Measurements from ENCODE around the gene MUC6. TPM values are rescaled to one million over a fixed set of nuclear protein-coding genes. Genes with fewer than 3 reads are reported as not detected.

MUC6 gene
- total RNA-seq, 1 donor from 2014 or later, result not detected

DNA sequence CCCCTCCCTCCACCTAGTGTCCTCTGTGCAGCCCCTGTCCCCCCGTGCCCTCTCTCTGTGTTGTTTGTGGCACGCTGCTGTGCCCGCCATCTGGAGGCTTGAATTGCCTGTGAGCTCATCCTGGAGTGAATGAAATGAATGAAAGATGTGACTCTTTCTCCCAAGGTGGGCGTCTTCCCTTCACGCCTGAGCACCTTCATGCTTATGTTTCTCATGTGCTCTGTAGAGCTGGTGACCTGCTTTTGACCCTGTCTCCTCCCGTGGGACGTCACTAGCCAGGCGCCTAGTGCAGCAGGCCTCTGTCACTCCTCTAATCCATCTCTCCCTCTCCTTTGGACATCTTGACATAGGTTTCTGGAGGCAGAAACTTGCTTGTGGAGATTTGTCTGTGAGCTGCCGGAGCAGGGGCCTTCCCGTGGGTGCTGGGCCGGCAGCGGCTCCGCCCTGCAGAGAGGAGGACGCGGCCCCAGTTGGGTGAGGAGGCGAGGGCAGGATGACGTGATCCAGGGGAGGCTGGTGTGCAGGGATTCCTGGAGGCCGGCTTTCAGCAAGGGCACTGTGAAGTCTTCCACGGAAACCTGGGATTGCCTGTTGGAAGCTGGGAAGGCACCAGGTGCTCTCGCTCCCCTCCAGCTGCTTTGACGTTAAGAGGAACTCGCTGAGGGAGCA lies 40.6 kb downstream of the MUC6 start:
- DNase-seq (ENCODE audit: low spot score in 2 of 2), result no peak
- FAIRE-seq, result no peak

DNA sequence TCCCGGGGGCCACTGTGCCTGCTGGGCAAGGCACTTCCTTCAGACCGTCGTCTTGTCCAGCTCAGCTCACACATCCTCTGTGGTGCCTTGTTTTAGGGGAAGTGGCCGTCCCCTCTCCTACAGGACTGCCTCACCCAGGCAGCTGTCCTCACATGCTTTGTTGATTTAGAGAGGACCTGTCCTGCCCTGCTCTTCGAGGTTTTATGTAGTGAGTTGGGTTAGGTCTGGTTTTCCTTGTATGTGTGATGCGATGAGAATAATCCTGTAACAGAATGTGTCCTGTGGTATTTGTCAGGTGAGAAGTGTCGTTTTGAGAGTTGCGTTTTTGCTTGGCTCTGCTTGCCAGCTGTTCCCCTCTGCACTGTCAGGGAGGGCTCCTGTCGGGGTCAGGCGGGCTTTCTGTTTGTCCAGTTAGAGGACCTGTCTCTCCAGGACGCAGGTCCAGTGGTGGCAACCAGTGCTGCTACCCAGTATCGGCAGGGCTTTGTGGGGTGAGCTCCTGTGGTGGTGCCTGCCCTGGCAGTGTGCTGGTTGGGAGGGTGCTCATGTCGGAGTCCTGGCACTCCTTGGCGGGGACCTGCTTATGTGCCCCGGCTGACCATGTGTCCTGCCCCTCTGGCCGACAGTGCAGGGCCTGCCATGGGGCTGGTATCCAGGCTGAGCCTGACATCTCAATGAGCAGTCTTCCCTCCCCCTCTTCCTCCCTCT lies 41.3 kb downstream of the MUC6 start:
- DNase-seq (ENCODE audit: low spot score in 2 of 2) (no peak), FAIRE-seq (no peak)

DNA sequence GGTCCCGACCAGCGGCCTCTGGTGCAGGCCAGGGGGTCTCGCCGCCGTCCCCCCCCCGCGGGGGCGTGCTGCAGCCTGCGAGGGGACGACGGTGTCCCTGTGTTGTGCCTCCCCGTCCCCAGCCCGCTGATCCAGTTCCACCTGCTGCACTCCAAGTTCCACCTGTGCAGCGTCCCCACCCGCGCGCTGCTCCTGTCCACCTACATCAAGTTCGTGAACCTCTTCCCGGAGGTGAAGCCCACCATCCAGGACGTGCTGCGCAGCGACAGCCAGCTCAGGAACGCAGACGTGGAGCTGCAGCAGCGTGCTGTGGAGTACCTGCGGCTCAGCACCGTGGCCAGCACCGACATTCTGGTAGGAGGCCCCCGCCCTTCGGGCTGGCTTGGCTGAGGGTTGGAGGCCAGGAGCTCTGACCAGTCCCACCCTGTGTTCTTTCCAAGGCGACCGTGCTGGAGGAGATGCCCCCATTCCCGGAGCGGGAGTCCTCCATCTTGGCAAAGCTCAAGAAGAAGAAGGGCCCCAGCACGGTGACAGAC lies 42.8 kb downstream of the MUC6 start:
- no peak for FAIRE-seq
- DNase-seq (ENCODE audit: low spot score in 2 of 2), result no peak

DNA sequence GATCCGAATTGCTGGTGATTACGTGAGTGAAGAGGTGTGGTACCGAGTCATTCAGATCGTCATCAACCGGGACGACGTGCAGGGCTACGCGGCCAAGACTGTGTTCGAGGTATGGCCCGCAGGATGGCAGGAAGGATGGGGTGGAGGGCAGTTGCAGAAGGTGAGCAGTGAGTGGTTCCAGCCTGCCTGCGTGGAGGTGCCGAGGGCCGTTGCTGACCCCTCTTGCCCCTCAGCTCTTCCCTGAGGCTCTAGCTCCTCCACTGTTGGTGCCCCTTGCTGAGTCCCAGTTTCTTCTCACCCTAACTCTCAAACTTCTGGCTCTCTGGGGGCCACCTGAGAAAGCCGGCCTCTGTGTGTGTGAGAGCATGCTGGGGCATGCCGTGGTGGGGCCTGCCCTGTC lies 43.9 kb downstream of the MUC6 start:
- FAIRE-seq (no peak), DNase-seq (ENCODE audit: low spot score in 2 of 2) (no peak)

DNA sequence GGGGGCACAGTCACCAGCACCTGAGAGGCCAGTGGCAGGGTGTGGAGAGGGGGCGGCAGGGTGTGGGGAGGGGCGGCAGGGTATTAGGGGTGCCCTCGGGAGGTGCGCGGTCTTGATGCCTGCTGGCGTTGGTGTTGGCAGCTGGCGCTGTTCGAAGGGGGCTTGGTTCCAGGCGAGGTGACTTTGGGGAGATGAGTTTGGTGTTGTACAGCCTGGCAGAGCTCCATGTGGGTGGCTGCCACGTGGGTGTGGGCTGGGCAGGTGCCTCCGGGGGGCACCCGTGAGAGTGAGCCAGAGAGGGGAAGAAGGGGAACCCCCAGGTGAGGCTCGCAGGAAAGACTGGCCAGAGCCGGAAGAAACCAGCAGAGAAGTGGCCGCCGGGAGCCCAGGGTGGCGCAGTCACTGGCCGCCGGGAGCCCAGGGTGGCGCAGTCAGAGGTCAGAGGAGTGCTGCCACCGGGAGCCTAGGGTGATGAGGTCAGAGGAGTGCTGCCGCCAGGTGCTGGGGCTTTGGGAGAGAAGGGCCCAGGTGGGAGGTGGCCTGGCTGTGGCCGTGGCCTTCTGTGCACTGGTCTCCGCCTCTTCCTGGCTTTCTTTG lies 44.7 kb downstream of the MUC6 start:
- DNase-seq (ENCODE audit: low spot score in 2 of 2) (no peak), FAIRE-seq (no peak)

DNA sequence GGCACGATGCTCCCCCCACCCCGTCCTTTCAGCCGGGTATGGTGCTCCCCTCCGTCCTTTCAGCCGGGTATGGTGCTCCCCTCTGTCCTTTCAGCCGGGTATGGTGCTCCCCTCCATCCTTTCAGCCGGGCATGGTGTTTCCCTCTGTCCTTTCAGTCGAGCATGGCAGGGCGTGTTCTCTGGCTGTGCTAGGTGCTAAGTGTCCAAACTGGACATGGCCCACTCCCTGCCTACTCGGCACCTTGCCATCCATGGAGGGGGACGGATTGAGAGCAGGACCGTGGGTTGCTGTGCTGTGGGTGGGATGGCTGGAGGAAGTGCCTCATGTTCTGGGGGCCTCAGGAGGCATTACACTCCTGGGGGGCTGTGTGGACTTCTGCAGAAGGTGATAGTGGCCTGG lies 45.5 kb downstream of the MUC6 start:
- no peak for DNase-seq (ENCODE audit: low spot score in 2 of 2)
- FAIRE-seq, result no peak

DNA sequence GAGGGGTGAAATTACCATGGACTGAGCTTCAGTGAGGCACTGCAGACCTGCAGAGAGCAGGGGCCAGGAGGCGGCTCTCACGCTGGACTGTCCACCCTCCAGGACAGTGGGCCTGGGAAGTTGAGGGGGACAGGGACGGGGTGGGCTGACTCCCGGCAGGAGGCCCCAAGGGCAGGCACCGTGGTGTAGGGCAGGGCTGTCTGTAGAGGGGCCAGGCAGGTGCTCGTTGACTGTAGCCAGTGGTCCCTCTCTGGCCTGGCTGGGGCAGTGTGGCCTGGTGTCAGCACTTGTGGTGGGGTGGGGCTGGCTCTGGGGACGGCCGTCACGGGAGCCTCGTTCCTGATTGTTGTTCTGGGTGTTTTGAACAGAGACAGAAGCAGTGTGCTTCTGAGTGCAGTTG lies 46.4 kb downstream of the MUC6 start:
- no peak for FAIRE-seq

DNA sequence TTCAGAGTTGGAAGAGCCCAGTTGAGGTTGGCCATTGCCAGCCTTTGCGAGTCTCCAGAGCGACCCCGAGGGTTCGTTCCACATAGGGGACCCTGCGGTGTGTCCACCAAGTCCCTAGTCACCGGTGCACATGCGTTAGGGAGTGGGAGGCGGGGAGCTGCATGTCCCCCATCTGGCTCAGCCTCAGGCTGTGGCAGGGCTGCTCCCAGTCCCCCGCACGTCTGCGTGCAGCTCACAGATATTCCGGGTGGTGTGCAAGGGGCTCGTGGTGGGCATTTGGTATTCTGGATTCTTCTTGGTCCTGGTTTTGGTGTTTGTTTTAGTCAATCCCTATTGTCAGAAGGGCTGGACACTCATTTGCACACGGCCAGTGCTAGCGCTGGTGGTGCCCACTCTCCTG lies 48.8 kb downstream of the MUC6 start:
- DNase-seq (ENCODE audit: low spot score in 2 of 2), result no peak

More for the DNA sequence above, 46.4 kb downstream of the MUC6 start:
- DNase-seq (ENCODE audit: low spot score in 2 of 2), result no peak

DNA sequence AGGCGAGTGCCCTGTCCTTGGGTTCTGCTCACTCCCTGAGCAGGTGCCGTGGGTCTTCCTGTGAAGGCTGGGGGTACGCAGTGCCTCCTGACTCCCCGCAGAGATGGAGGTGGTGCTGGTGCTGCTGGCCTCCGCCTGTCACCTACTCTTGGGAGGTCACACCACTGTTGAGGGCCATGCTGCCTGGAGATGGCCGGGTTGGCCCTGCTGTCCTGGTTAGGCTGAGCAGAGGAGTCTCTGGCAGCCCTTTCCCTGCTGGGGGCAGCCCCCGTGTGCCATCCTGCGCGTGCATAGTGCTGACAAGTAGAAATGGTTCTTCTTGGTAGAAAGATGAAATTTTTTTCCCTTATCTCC lies 49.6 kb downstream of the MUC6 start:
- no peak for FAIRE-seq
- no peak for DNase-seq (ENCODE audit: low spot score in 2 of 2)

More for the DNA sequence above, 48.8 kb downstream of the MUC6 start:
- FAIRE-seq, result no peak

DNA sequence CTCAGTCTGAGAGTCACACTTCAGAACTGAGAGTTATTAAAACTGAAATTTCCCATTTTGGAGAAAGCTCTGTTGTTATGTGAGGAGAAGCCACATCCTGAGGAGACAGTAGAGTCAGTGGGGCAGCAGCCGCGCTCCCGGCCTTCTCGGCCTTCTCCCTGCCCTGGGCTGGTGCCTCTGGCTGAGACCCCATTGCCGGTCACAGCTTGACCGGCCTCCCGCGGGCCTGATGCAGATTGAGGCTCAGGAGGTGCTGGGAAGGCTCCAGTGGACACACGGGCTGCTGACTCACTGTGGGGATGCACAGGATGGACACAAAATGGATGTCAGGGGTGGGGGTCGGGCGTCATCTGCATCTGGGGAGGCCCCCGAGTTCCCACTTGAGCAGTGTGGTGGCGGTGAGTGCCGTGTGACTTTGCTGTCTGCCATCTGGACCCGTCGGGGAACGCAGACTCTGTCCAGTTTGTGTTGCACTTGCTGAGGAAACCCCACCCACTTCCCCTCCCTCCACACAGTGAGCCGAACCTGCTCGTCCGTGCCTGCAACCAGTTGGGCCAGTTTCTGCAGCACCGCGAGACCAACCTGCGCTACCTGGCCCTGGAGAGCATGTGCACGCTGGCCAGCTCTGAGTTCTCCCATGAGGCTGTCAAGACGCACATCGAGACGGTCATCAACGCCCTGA lies 50.1 kb downstream of the MUC6 start:
- FAIRE-seq (no peak), DNase-seq (ENCODE audit: low spot score in 2 of 2) (no peak)

DNA sequence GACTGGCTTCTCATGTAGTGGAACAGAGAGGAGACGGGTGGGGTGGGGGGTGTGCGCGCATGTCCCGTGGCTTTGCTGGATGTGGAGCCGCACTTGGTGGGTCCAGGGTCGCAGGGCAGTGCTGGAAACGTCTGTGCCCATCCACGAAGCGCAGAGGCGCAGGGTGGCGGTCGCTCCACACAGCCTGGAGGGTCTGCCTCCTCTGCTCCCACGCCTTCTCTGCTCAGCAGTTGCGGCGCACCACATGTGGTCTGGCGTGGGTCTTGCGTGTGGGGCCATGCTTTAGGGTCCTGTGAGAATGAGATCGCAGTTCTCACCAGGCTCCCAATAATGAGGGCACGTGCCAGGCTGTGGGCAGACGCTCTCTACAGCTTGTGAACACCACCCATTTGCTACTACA lies 50.7 kb downstream of the MUC6 start:
- FAIRE-seq, result no peak
- DNase-seq (ENCODE audit: low spot score in 2 of 2), result no peak

DNA sequence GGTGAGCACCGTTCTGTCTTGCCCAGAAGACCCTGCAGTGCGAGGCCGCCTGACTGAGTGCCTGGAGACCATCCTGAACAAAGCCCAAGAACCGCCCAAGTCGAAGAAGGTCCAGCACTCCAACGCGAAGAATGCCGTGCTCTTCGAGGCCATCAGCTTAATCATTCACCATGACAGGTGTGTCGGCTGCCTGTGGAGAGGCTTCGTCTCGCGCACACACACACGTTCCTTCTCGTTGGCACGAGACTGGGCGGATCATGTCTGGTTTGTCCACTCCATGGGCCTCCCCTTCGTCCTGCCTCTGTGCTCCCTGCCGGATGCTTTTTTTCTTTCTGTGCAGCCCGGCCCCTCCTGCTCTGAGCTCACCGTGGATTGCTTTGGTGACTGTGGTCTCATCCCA lies 51.1 kb downstream of the MUC6 start:
- DNase-seq (ENCODE audit: low spot score in 2 of 2) (no peak), FAIRE-seq (no peak)

DNA sequence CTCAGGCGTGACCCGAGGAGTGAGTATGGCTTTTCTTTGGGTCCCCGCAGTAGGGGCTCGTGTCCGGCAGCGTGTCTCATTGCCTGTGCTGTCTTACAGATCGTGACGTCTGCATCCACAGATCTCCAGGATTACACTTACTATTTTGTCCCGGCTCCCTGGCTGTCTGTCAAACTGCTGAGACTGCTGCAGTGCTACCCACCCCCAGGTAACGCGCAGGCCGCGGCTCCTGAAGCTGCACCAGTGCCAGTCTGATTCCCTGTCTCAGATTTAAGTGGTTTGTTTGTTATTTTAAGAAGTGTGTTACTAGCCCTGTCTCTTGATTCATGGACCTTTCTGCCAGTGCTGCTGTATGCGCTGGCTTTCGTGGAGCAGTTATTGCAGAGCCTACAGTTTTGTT lies 52.0 kb downstream of the MUC6 start:
- FAIRE-seq (no peak), DNase-seq (ENCODE audit: low spot score in 2 of 2) (no peak)

DNA sequence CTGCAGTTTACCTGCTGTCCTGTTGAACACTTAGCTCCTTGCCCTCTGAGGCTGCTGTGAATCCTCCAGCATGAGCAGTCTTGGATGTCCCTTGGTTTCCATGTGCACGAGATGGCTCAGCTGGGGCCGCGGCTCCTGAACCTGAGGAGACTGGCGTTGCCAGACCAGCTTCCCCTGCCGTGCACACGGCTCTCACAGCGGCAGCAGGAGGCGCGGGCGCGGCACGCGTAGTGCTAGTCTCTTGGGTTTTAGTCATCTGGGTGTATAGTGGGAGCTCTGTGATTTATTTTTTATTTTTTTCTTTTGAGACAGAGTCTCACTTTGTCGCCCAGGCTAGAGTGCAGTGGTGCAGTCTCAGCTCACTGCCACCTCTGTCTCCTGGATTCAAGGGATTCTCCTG lies 54.8 kb downstream of the MUC6 start:
- FAIRE-seq, result no peak

DNA sequence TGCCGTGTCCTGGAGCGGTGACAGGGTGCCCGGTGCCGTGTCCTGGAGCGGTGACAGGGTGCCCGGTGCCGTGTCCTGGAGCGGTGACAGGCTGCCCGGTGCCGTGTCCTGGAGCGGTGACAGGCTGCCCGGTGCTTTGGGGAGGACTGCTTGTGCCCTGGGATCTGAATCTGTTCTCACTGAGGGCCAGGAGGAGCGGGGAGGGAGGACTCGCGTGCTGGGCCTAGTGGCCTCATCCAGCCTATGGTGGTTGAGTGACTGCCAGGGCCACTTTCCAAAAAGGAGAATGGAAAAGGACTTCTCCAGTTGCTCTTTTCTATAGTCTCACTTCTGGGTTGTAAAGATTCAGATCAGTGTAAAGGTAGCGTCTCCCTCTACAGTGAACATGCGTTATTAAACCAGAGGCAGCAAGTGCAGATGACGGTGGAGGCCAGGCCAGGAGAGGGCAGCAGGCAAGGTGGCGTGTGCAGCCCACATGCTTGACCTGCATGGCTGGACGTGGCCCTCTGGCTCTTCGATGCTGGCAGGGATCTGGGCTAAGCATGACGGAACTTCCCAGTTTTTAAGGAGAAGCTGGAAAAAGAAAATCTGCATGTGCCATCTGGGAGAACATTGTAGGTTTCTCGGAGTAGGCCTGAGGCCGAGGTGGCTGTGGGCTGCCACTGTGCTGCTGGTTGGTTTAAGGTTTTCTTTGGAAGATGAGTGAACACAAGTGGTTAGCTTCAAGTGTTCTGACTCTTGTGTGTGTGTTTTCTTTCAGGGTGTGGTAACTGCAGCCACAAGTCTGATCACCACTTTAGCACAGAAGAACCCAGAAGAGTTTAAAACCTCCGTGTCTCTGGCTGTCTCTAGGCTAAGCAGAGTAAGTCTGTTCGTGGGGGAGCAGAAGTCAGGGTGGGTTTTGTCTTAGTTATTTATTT lies 55.8 kb downstream of the MUC6 start:
- no peak for FAIRE-seq
- DNase-seq (ENCODE audit: low spot score in 2 of 2), result no peak

More for the DNA sequence above, 54.8 kb downstream of the MUC6 start:
- DNase-seq (ENCODE audit: low spot score in 2 of 2), result no peak

DNA sequence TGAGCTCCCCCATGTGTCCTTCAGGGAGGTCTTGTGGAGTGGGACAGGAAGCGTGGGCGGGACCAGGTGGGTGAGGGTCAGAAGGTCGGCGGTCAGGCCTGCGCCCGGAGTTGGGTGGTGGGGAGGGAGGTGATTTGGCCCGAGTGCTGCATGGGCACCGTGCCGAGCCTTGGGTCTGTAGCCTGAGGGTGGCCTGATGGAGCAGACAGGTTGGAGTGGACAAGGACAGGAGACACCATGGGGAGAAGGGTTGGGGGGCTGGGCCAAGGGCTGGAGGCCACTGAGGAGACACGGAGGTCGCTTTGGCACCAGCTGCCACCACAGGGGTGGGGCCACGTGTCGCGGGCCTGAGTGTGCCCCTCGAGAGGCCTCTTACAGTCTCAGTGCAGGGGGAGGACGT lies 57.7 kb downstream of the MUC6 start:
- no peak for FAIRE-seq
- no peak for DNase-seq (ENCODE audit: low spot score in 2 of 2)

DNA sequence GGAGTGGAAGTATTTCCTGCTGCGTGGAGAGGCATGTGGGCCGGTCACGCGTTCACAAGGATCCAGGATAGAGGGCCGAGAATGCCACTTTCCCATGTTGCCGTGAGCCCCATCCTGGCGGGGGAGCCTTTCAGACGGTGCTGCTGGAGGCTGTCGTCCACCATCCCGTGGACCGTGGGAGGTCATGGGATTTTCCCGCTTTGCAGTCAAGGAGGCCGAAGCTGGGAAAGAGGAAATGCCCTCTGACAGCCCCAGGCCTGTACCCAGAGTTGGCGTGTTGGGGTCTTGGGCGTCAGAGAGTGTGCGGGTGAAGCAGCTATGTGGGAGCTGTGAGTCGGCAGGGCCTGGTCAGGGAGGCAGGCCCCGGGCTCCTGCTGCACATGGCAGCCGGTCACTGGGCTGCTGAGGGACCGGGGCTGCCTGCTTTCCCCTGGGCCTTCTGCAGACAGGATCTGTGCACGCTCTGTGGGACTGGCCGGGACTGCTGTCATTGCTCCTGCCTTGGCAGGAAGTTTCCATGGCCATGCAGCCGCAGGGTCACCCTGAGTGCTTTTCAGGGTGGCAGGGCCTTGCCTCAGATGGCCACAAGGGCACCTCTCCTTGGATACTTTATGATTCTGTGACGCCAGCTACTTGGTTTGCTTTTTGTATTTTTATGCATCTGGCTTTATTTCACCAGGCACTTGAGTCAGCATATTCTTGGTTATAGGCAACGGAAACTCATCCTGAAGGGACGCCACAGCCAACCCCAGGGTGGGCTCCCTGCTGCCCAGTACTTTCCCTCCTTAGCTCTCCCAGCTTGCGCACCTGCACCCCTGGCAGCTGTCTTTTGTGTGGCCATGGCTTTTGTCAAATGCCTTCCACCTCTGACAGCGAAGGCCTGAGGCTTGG lies 58.4 kb downstream of the MUC6 start:
- no peak for FAIRE-seq
- no peak for DNase-seq (ENCODE audit: low spot score in 2 of 2)

DNA sequence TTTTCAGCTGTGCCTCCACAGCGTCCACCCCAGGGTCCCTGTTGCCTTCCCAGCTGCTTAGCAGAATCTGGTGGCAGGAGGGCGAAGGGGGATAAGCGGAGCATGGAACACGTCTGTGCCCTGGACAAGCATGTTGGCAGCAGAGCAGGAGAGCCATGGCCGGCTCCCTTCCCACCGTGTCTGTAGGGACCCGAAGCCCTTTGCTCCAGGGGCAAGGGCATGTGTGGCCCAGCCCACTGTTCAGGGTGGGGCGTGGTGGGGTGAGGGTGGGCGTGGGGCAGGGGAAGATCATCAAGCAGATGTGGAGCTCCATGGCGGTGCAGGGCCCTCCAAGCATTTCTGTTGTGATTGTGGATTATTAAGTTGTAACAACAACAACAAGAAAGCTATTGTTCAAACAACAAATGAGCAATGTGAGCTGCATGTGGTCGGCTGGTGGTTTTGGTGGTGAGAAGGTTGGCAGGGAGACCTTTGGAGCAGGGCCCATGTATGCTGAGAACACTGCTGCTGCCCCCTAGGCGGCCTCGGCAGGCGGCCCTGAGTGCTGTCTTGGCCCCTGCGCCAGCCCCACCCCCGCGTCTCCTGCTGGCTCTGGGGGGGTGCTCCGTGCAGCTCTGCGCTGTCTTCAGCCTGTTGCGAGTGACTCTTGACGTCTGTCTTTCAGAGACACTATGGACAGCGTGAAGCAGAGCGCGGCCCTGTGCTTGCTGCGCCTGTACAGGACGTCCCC lies 59.9 kb downstream of the MUC6 start:
- FAIRE-seq (no peak), DNase-seq (ENCODE audit: low spot score in 2 of 2) (peak; percentile 66 to 80)
